ENCODE data around the gene TRUB1. TPM values are rescaled to one million over a fixed set of nuclear protein-coding genes. Genes with fewer than 3 reads are reported as not detected.

Gene TRUB1
- total RNA-seq, 1 donor from 2014 or later: 17.8 TPM

Other genes with a start within 250 kb of the TRUB1 start
- 27.6 TPM for gene FHIP2A, start 116.4 kb upstream of the TRUB1 start, total RNA-seq
- gene ATRNL1, start 155.2 kb downstream of the TRUB1 start, total RNA-seq: 2.7 TPM